GM12873 (cell line): ENCODE data around the gene BPIFB4.

Source experiments
- TF ChIP-seq, protein P1 (sequence below): IDR thresholded peaks from 2 replicates; pipeline ENCODE4 v1.5.1; 2012; ENCODE audit warnings: low read depth, mild to moderate bottlenecking, moderate library complexity, low read length, control low read depth; ENCODE audit not compliant: insufficient read depth; ENCODE audit errors: missing control alignments

Gene BPIFB4

DNA sequence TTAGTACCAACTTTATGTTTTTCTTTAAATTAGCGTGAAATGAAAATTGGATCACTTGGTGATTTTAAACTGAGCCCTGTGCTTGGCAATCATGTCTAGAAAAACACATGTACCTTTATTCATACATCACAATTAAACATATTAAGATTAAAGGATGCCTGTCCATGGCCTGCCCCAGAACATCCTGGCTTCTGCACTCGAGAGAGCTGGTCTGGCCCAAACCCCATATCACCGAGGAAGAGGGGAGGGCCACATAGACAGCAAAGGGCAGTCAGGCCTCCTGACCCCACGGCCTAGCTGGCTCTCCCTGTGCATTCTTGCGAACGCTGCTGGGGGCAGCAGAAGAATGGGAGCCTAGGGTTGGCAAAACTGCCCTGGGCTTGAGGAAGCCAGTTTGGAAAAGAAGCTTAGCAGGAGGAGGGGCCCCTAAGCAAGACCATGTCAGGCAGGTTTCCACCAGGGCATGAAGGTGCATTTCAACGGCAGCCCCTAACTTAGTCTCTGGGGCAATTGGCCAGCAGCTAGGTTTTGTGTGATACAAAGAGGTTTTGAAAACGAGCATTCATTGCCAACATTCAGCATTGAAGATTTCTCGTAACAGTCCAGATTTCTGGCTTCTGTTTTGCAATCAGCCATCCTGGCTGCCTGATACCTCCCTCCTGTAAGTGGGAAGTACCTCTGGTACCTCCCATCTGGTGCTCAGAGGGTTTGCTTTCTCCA lies 17.2 kb upstream of the BPIFB4 start:
- TF ChIP-seq, protein P1, sequence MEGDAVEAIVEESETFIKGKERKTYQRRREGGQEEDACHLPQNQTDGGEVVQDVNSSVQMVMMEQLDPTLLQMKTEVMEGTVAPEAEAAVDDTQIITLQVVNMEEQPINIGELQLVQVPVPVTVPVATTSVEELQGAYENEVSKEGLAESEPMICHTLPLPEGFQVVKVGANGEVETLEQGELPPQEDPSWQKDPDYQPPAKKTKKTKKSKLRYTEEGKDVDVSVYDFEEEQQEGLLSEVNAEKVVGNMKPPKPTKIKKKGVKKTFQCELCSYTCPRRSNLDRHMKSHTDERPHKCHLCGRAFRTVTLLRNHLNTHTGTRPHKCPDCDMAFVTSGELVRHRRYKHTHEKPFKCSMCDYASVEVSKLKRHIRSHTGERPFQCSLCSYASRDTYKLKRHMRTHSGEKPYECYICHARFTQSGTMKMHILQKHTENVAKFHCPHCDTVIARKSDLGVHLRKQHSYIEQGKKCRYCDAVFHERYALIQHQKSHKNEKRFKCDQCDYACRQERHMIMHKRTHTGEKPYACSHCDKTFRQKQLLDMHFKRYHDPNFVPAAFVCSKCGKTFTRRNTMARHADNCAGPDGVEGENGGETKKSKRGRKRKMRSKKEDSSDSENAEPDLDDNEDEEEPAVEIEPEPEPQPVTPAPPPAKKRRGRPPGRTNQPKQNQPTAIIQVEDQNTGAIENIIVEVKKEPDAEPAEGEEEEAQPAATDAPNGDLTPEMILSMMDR = no peak

DNA sequence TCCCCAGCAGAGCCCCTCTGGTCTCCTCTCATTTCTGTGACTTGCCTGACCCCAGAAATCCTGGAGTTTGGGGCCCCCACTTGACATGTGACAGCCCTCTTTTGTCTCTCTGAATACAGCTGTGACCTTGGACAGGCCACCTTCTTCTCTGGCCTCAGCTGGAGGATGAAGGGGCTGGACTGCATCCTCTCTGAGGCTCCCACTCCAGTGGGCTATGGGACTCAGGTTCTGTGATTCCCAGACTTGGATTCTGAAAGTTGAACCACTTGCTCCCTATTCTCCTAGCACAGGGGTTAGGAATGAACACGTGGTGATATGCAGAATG lies 16.7 kb upstream of the BPIFB4 start:
- TF ChIP-seq, protein P1 = no peak

DNA sequence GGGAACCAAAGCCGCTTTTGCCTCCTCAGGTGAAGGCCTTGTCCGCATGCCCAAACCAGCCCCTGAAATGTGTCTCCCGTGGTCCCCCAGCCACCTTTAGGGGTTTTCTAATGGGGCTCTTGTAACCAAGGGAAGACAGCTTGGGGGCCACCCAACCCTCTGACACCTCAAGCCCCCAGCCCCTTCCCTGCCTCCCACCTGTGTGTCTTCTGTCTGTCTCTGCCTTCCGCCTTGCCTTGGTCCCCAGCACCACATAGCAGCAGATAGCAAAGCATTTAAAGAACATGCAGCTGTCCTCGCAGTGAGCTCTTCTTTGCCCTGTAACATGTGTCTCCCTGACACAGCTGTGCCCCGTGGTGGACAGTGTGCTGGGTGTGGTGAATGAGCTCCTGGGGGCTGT lies 16.2 kb upstream of the BPIFB4 start:
- TF ChIP-seq, protein P1 = no peak

DNA sequence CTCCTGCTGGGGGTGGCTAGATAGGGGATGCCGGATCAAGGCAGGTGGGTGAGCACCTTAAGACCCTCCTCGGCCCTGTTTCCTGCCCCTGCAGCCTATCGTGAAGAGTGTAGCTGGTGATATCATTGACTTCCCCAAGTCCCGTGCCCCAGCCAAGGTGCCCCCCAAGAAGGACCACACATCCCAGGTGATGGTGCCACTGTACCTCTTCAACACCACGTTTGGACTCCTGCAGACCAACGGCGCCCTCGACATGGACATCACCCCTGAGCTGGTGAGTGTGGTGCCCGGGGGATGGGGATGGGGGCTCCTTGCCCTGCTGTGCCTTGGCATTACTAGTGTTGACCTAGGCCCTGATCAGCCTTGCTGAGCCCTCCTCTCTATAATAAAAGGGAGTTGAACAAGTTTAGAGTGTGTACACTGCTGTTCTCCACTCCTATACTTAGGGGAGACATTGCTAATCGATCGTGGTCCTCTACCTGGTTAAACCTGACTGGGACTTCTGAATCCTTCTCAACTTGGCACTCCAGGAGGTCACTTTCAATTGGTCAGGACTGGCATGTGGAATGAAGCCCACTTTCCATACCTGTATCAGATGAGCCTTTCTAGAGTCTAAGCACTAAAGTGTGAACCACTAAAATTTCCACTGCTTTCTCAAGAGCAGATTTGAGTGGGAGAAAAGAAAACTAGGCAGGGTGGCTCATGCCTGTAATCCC lies 14.7 kb upstream of the BPIFB4 start:
- TF ChIP-seq, protein P1 = no peak

DNA sequence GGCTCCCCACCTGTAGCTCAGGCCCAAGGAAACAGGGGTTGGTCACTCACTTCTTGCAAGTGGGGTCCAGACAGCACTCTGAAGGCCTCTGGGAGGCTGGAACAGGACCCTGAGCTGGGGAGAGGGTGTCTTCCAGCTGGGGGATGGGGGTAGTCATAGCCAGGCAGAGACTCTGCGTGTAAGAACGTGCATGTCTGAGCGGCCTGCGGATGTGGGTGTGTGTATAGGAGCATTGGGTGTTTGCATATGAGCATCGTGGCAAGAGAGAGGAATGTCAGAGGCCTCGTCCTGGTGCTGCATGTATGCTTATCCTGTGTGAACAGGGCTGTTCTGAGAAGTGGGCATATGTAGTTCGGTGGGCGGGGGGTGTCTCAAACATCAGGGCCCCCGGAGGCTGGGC lies 13.7 kb upstream of the BPIFB4 start:
- TF ChIP-seq, protein P1 = no peak

DNA sequence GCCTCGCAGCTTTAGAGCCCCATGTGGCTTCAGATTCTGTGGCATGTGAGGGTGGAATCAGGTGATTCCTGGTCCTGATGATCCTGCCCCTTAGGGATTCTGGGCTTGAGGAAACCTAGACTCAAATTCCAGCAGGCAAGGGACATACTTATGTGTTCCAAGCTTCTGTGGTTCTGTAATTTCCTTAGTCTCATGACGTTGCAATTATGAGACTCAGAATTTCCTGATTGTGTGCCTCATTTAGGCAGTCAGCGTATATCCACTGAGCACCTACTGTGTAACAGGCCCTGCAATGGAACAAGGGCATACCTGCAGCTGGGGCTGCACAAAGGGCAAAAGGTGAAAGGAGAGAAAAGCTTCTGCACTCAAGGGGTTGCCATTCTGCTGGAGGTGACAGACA lies 11.6 kb upstream of the BPIFB4 start:
- TF ChIP-seq, protein P1 = no peak

DNA sequence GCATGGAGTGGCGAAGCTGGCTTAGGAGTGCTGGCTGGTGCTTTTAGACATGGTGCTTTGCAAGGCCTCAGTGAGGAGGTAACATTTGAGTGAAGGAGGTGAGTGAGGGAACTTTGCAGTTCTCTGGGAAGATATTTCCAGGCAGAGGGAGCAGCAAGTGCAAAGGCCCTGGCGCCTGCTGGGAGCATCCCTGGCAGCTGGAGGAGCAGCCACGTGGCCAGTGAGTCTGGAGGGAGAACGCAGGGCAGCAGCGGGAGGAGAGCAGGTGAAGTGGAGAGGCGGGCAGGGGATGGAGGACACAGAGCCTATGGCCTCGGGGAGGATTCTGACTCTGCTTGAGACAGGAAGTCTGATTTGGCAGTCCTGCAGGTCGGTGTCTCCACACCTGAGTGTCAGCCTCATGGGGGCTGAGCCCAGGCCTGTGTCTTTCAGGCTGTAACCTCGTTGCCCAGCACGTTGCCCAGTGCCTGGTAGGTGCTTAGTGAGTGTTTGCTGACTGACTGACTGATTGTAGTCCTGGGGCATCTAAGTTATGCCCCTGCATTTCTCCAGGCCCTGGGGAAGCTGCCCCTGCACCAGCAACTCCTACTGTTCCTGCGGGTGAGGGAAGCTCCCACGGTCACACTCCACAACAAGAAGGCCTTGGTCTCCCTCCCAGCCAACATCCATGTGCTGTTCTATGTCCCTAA lies 11.0 kb upstream of the BPIFB4 start:
- TF ChIP-seq, protein P1 = no peak
